Measurements from ENCODE around the gene MCAM. TPM values are rescaled to one million over a fixed set of nuclear protein-coding genes. Genes with fewer than 3 reads are reported as not detected.
A peak's percentile ranks its signal among the peaks of the same experiment; 100 is the strongest.

MCAM gene
- total RNA-seq, 2 donors from 2014 or later, result 0.74 to 1.7 TPM

DNA sequence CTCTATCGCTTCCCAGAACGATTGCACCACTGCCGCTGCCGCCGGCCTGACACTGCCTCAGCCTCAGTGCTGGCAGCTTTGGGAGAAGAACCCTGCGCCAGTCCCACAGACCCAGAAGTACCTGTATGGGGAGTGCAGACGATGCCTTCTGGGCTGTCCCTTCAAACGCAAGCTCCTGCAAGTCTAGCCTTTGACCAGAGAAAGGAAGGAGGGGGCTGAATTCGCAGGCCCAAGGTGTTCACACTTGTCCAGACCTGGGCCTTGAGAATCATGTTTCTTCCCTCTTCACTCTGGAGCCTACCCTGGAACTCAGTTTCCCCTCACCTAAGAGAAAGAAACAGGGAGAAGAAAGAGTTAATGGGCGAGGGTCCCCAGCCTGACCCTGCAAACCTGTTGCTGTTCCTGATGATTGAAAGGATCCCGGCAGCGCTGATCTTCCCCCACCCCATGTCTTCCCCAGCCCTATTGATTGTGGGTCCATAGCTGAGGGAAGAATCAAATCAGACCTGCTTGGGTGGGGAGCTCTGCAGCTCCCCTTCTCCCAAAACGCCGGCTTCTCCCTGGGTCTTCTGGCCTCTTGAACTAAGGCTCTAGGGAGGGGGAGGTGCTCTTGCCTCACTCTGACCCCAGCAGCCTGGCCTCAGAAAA lies 786 bp upstream of the MCAM start:
- DNase-seq (ENCODE audit: low spot score), result no peak
- no peak overlapping the region for H3K27ac Mint-ChIP-seq
- peaks cover 12 to 22% of the 10 kb centered on the region in 2 donors for H3K4me1 Mint-ChIP-seq (ENCODE audit: low read depth in 2 of 2)
- peaks cover 16 to 18% of the 10 kb centered on the region in 2 donors for H3K27me3 Mint-ChIP-seq
- ATAC-seq, result no peak
- no peak overlapping the region for H3K4me3 Mint-ChIP-seq
- no peaks in the 10 kb centered on the region for H3K9me3 Mint-ChIP-seq
- H3K36me3 Mint-ChIP-seq, result no peaks in the 10 kb centered on the region

DNA sequence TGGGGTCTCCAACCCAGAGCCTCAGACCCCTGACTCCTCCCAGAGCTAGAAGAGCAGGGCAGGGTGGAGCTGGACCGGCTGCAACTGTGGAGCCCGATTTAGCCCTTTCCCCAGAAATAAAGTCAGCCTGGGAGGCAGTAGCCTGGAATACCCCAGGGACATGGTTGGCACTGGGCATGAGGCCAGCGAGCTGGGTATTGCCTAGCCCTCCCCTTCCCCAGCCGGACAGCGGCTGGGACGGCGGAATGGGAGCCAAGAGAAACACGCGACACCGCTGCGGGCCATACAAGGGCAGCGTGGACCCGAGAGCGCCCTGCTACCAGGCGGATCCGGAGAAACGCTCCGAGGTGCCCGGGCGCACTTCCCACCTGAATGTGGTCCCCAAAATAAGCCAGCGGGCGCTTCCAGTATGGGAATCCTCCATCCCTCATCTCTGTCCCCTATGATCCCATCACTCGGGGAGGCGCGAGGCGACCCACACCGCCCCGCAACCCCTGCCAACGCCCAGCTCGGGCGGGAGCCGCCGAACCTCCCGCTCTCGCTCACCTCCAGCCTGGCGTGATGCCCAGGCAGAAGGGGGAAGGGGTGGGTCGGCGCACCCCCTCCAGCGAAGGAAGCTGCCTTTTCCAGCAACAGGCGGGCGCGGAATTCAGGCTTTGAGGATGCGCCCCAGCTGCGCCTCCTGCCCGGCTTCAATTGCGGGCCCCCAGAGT lies 758 bp downstream of the MCAM start:
- no peak for DNase-seq (ENCODE audit: low spot score)
- Mint-ChIP-seq H3K9me3 (no peaks in the 10 kb centered on the region), H3K36me3 (no peaks in the 10 kb centered on the region), H3K27me3 (peaks cover 16 to 18% of the 10 kb centered on the region in 2 donors), H3K4me1 (ENCODE audit: low read depth in 2 of 2) (peaks cover 9 to 17% of the 10 kb centered on the region in 2 donors), H3K4me3 (no peak overlapping the region), H3K27ac (no peak overlapping the region)
- no peak for ATAC-seq

DNA sequence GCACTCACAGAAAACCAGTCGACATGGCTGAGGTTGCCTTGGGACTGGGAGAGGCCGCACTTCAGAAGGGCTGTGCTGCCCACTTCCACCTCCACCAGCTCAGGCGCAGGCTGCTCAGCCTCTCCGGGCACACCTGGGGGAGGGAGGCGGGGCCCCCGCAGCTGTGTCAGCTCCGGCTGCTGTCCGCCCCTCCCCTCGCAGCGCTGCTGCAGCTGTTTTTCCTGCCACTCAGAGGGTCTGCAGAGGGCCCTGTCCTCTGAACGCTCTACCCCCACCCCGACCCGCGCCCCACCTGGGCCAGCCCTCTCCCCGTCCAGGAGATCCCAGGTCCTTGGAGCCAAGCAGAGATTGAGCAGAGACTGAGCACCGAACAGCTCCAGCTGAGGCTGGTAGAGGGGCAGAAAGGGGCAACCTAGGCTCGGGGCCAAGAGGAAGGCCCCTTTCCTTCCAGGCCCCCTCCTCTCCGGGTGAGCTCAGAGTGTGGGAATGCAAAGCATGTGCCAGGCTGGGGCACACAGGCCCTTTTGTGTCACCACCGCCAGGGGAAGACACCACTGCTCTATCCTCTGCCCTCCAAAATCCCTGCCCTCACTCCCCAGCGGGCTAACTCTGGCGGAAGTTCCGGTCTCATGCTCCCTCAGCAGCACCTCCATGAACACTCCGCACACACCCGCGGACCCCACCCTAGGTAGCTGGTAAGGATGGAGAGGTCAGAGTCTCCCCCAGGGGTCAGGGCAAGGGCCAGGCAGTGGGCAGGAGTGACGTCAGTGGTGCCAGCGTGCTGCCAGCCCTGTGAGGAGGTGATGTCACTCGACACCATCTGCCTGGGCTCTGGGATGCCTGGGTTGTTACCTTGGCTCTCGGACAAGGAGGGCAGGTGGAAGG lies 1.6 kb downstream of the MCAM start:
- H3K36me3 Mint-ChIP-seq, result no peaks in the 10 kb centered on the region
- DNase-seq (ENCODE audit: low spot score), result no peak
- peak in 1 of 2 donors; percentile 13 for ATAC-seq
- H3K4me3 Mint-ChIP-seq, result no peak overlapping the region
- no peak overlapping the region for H3K27ac Mint-ChIP-seq
- peaks cover 16 to 18% of the 10 kb centered on the region in 2 donors for H3K27me3 Mint-ChIP-seq
- H3K4me1 Mint-ChIP-seq (ENCODE audit: low read depth in 2 of 2), result peaks cover 9 to 17% of the 10 kb centered on the region in 2 donors
- no peaks in the 10 kb centered on the region for H3K9me3 Mint-ChIP-seq

DNA sequence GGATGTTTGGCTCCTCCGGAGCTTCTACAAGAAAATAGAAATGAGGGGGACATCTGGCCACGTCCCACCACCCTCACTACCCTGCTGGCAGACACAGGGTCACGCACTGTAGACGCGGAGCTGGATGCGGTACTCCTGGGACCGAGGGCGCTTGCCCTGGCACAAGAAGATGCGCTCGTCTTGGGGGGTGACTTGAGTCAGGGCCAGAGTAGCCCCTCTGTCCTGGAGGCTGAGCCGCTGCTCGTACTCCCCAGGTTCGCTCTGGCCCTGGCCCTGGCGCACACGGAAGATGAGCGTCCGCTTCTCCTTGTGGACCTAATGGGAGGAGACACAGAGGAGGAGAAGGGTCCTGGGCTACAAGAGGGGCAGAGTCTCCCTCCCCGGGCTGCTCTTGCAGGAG lies 2.2 kb downstream of the MCAM start:
- Mint-ChIP-seq H3K4me3 (no peak overlapping the region), H3K27me3 (peaks cover 13 to 14% of the 10 kb centered on the region in 2 donors), H3K4me1 (ENCODE audit: low read depth in 2 of 2) (peaks cover 6 to 14% of the 10 kb centered on the region in 2 donors), H3K9me3 (no peaks in the 10 kb centered on the region), H3K27ac (no peak overlapping the region), H3K36me3 (no peaks in the 10 kb centered on the region)
- DNase-seq (ENCODE audit: low spot score) (no peak), ATAC-seq (no peak)

DNA sequence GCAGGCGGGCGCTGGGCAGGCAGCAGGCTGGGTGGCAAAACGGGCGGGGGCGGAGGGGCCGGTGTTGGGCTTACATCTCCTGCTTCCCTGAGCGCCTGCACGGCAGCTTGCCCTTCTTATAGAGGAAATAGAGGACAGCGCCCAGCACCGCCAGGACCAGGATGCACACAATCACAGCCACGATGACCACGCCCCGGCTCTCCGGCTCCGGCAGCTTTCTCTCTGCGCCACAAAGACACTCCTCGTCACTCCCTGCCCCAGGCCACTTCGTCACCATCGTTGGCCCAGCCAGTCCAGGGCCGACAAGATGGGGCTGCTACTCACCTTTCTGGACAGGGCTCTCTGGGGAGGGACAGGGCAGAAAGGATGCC lies 6.3 kb downstream of the MCAM start:
- no peak for ATAC-seq
- no peak overlapping the region for H3K27ac Mint-ChIP-seq
- no peaks in the 10 kb centered on the region for H3K9me3 Mint-ChIP-seq
- H3K36me3 Mint-ChIP-seq, result no peaks in the 10 kb centered on the region
- peaks cover 0 to 5% of the 10 kb centered on the region in 2 donors for H3K4me1 Mint-ChIP-seq (ENCODE audit: low read depth in 2 of 2)
- H3K4me3 Mint-ChIP-seq, result no peak overlapping the region
- no peak for DNase-seq (ENCODE audit: low spot score)
- H3K27me3 Mint-ChIP-seq, result peaks cover 0 to 8% of the 10 kb centered on the region in 2 donors

DNA sequence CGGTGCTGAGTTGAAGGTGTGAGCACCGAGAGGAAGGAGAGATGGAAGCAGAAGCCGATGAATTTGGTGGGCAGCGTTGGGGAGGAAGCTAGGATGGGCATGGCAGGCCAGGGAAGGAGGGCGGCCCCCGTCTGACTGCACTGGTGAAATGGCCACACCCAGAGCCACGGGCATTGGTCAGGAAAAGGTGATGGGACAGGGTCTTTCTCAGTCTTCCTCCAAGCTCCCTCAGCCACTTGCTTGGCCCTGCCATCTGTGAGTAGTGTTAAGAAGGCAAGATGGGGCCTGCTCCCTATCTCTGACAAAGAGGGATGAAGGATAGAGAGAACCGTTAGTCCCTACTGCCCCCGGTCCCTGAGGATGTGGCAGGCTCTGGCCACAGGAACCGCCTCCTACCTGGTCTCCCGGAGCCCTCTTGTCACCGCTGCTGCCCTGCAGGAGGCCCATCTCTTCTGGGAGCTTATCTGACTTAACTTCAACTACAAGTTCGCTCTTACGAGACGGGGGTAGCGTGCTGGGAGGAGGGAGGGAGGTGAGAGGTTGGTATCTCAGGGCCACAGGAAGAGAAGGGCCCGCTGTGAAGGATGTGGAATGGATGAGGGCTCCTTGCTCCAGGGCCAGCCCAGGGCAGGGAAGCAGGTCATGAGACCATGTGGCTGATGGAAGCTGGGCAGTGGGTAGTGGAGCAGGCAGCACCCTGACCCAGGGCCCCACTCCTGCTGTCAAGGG lies 6.8 kb downstream of the MCAM start:
- no peaks in the 10 kb centered on the region for H3K9me3 Mint-ChIP-seq
- H3K36me3 Mint-ChIP-seq, result peaks cover 3% of the 10 kb centered on the region
- H3K27ac Mint-ChIP-seq, result no peak overlapping the region
- ATAC-seq, result no peak
- H3K4me3 Mint-ChIP-seq, result no peak overlapping the region
- peaks cover 0 to 8% of the 10 kb centered on the region in 2 donors for H3K27me3 Mint-ChIP-seq
- no peak for DNase-seq (ENCODE audit: low spot score)
- peaks cover 4 to 7% of the 10 kb centered on the region in 2 donors for H3K4me1 Mint-ChIP-seq (ENCODE audit: low read depth in 2 of 2)

DNA sequence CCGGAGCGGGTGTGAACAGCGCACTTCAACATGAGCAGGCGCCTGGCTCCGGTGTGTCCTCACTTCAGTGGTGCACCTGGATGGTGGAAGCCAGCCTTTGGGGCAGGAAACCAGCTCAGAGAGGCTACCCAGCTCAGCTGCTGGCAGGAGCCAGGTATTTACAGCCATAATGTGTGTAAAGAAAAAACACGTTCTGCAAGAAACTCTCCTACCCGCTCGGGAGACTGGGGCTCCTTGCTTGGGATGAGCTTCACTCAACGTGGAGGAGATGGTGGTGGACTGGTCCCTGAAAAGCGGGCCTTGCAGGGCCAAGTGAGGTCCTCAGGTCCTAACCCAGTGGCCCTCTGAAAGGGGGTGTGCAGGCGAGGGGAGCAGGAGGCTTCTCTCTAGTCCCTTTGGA lies 7.5 kb downstream of the MCAM start:
- H3K9me3 Mint-ChIP-seq, result no peaks in the 10 kb centered on the region
- H3K4me3 Mint-ChIP-seq, result no peak overlapping the region
- peaks cover 4% of the 10 kb centered on the region for H3K36me3 Mint-ChIP-seq
- no peak overlapping the region for H3K27ac Mint-ChIP-seq
- H3K4me1 Mint-ChIP-seq (ENCODE audit: low read depth in 2 of 2), result peaks cover 5 to 8% of the 10 kb centered on the region in 2 donors
- ATAC-seq (no peak), DNase-seq (ENCODE audit: low spot score) (no peak)
- peaks cover 0 to 3% of the 10 kb centered on the region in 2 donors for H3K27me3 Mint-ChIP-seq

DNA sequence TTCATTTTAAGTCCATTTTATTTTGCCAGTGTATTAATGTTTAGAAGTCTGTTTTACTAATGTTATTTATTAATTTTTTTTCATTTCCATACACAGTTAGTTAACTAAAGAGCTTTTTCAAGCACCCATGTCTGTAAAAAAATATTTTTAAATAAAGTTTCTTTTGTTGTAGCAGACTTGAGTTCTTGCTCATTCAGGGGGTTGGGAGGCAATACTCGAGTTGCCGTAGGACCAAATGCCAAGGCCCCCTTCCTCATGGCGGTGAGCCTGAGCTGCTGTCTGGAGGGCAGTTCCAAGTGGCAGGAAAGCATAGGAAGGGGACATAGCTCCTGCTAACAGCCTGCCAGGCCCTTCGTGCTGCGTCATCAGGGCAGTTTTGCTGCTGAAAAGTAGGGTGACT lies 9.0 kb downstream of the MCAM start:
- H3K36me3 Mint-ChIP-seq, result peaks cover 4% of the 10 kb centered on the region

DNA sequence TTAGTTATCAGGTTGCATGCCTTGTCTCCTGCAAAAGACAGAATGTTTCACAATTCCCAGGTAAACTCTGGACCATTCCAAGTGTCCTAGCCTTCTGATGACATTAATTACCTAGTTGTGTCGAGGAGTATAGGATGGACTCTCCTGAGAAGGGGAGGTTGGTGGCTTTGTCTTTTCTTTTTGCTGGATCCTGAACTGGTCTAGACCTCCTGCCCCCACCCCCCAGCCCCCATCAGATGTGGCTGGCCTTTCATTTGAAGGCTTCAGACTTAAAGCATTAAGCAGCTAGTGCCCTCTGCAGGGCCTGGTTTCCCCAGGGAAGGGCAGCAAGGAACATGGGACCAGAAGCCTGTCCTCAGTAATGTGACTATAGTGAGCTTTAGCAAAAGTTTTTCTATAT lies 9.7 kb downstream of the MCAM start:
- H3K9me3 Mint-ChIP-seq, result no peaks in the 10 kb centered on the region
- H3K4me3 Mint-ChIP-seq, result no peak overlapping the region
- H3K27me3 Mint-ChIP-seq, result no peaks in the 10 kb centered on the region
- H3K4me1 Mint-ChIP-seq (ENCODE audit: low read depth in 2 of 2), result peaks cover 5 to 8% of the 10 kb centered on the region in 2 donors
- H3K27ac Mint-ChIP-seq, result no peak overlapping the region
- peaks cover 8% of the 10 kb centered on the region for H3K36me3 Mint-ChIP-seq
- ATAC-seq, result no peak
- DNase-seq (ENCODE audit: low spot score), result no peak

More for the DNA sequence above, 9.0 kb downstream of the MCAM start:
- H3K27ac Mint-ChIP-seq, result no peak overlapping the region
- DNase-seq (ENCODE audit: low spot score) (no peak), ATAC-seq (no peak)
- H3K4me3 Mint-ChIP-seq, result no peak overlapping the region
- no peaks in the 10 kb centered on the region for H3K9me3 Mint-ChIP-seq
- H3K27me3 Mint-ChIP-seq, result no peaks in the 10 kb centered on the region
- peaks cover 5 to 8% of the 10 kb centered on the region in 2 donors for H3K4me1 Mint-ChIP-seq (ENCODE audit: low read depth in 2 of 2)

DNA sequence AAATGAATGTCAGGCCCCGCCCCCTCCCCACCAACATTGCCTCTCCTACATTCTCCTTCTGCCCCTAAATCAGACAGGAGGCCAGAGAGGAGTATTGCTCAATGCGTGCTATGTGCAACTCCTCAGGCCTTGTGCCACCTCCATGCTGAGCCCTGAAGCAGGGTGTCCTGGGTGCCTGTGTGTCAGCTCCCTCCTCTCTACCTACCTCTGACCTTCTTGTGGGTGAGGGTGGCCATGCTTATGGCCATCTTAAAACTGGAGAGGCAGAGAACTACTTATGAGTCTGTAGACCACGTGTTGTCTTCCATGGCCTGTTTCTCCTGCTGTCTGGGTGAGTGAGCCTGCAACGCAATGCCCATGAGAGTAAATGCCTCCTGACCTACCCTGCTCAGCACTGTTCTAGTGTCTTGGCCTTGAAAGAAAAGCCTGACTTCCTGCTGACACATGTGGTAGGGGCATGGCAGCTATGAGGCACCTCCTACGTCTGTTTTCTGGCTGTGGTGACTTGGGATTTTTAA lies 10.5 kb downstream of the MCAM start:
- Mint-ChIP-seq H3K4me3 (no peak overlapping the region), H3K27ac (peak overlapping the region; percentile 39 to 51), H3K9me3 (no peaks in the 10 kb centered on the region), H3K27me3 (no peaks in the 10 kb centered on the region), H3K36me3 (peaks cover 8% of the 10 kb centered on the region), H3K4me1 (ENCODE audit: low read depth in 2 of 2) (peaks cover 5 to 8% of the 10 kb centered on the region in 2 donors)
- DNase-seq (ENCODE audit: low spot score) (no peak), ATAC-seq (peak in 1 of 2 donors; percentile 48)

DNA sequence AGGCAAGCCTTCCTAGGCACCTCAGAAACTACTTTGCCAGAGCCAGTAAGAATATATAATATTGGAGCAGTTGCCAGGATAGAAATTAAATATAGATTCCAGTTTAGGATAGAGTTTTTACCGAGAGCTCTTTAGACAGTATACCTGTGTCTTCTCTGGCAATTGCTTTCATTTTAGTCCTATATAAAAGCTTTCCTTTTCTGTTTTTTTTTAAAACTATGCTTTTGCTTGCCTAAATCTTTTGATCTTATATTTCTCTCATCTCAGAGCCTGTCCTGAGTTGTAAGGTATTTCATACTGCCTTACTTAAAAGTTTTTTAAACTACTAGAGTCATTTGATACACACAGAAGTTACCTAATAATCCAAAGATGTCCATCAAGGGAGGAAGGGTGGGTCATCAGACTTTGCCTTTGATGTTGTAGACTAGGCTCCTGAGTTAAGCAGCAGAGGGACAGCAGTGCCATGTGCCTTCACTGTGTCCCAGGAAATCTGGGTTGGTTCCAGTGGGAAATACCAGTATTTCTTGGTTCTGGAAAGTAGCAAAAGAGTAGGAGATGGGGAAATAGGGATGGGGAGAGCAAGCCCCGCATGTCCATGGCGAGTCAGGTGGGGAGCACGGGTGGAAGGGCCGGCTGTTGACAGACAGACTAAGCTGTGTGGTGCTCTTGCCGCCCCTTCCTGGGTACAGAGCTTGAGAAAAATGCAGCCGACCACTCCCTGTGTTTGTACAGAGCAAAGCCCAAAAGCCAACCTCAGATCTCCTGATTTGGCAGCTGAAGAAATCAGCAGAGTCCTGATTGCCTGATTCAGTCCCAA lies 11.2 kb downstream of the MCAM start:
- Mint-ChIP-seq H3K9me3 (no peaks in the 10 kb centered on the region), H3K4me3 (no peak overlapping the region), H3K27ac (peak overlapping the region; percentile 23 to 25), H3K27me3 (no peaks in the 10 kb centered on the region), H3K36me3 (peaks cover 8% of the 10 kb centered on the region), H3K4me1 (ENCODE audit: low read depth in 2 of 2) (peaks cover 5 to 8% of the 10 kb centered on the region in 2 donors)
- ATAC-seq (no peak), DNase-seq (ENCODE audit: low spot score) (no peak)

DNA sequence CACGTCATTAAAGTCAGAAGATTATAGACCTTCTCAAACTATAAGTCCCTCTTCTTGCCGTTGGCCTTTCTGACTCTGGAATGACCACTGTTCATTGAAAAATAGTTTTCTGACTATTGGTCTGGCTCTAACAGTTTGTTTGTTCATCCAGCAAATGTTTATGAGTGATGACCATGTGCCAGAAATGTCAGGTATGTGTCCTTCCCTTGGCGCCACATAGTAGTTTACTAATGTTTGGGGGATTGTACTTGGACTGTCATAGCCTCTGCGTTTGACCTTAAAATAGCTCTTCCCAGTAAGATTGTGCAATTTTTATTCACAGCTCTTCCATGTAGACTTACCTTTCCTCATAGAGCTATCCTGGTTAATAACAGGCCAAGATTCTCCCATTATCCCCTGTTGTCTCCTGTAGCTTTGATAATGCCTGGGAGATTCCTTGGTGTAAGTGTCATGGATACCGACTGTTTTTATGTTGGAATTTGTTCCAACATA lies 13.7 kb downstream of the MCAM start:
- no peaks in the 10 kb centered on the region for H3K27me3 Mint-ChIP-seq
- ATAC-seq, result no peak
- peaks cover 15% of the 10 kb centered on the region for H3K36me3 Mint-ChIP-seq
- H3K4me1 Mint-ChIP-seq (ENCODE audit: low read depth in 2 of 2), result peaks cover 5 to 8% of the 10 kb centered on the region in 2 donors
- no peak overlapping the region for H3K4me3 Mint-ChIP-seq
- H3K27ac Mint-ChIP-seq, result no peak overlapping the region
- H3K9me3 Mint-ChIP-seq, result no peaks in the 10 kb centered on the region
- no peak for DNase-seq (ENCODE audit: low spot score)

All from natural killer cell treated with Interleukin-12 subunit alpha and Interleukin-12 subunit beta and Interleukin-15 and Interleukin-18, amount 100 ng/mL, for 72 hours (primary cell).